ENCODE data around the gene CADM2.

Gene CADM2

GRCh38 chr3:86029590-86029989, 1070.8 kb downstream of the CADM2 start:
- no peak for TF ChIP-seq CTCF (IDR thresholded peaks at IDR 0.05; ENCODE audit: low read length, missing control alignments)
- DNase-seq (ENCODE audit: low read depth) = no peak
- H3K4me3 ChIP-seq (replicated peaks; ENCODE audit: low read depth, low read length) = no peak overlapping the region

GRCh38 chr3:86037916-86038315, 1079.1 kb downstream of the CADM2 start:
- TF ChIP-seq CTCF (IDR thresholded peaks at IDR 0.05; ENCODE audit: low read length, missing control alignments) = no peak
- no peak overlapping the region for H3K4me3 ChIP-seq (replicated peaks; ENCODE audit: low read depth, low read length)
- no peak for DNase-seq (ENCODE audit: low read depth)

- TF ChIP-seq CTCF (IDR thresholded peaks at IDR 0.05; ENCODE audit: low read length, missing control alignments) = no peak
- DNase-seq (ENCODE audit: low read depth) = no peak
- H3K4me3 ChIP-seq (replicated peaks; ENCODE audit: low read depth, low read length) = no peak overlapping the region
Observed at GRCh38 chr3:86046436-86047136, 1087.8 kb downstream of the CADM2 start.

- no peak for DNase-seq (ENCODE audit: low read depth)
Observed at GRCh38 chr3:86047161-86047560, 1088.4 kb downstream of the CADM2 start.

GRCh38 chr3:86051058-86051457, 1092.3 kb downstream of the CADM2 start:
- TF ChIP-seq CTCF (IDR thresholded peaks at IDR 0.05; ENCODE audit: low read length, missing control alignments) = no peak

More at GRCh38 chr3:86047161-86047560, 1088.4 kb downstream of the CADM2 start:
- H3K4me3 ChIP-seq (replicated peaks; ENCODE audit: low read depth, low read length) = no peak overlapping the region
- no peak for TF ChIP-seq CTCF (IDR thresholded peaks at IDR 0.05; ENCODE audit: low read length, missing control alignments)

GRCh38 chr3:86056032-86056431, 1097.2 kb downstream of the CADM2 start:
- no peak for DNase-seq (ENCODE audit: low read depth)
- no peak for TF ChIP-seq CTCF (IDR thresholded peaks at IDR 0.05; ENCODE audit: low read length, missing control alignments)
- H3K4me3 ChIP-seq (replicated peaks; ENCODE audit: low read depth, low read length) = no peak overlapping the region

More at GRCh38 chr3:86051058-86051457, 1092.3 kb downstream of the CADM2 start:
- no peak for DNase-seq (ENCODE audit: low read depth)
- H3K4me3 ChIP-seq (replicated peaks; ENCODE audit: low read depth, low read length) = no peak overlapping the region

- no peak overlapping the region for H3K4me3 ChIP-seq (replicated peaks; ENCODE audit: low read depth, low read length)
- no peak for TF ChIP-seq CTCF (IDR thresholded peaks at IDR 0.05; ENCODE audit: low read length, missing control alignments)
- peak; percentile 22 for DNase-seq (ENCODE audit: low read depth)
Observed at GRCh38 chr3:86056962-86057361, 1098.2 kb downstream of the CADM2 start.

Data from fibroblast of pulmonary artery (primary cell).